HepG2 (cell line): ENCODE data around the gene DENND1C. TPM values are rescaled to one million over a fixed set of nuclear protein-coding genes. Genes with fewer than 3 reads are reported as not detected.

Experiments used
- BRCA1 ChIP-seq: sonication (generic); formaldehyde crosslinking; IDR thresholded peaks from 2 replicates; pipeline ENCODE4 v1.4.0; 2020; ENCODE audit warnings: missing genetic modification reagents
- FOXM1 ChIP-seq: sonication (generic); formaldehyde crosslinking; IDR thresholded peaks from 2 replicates; pipeline ENCODE4 v1.5.0; 2020; ENCODE audit warnings: missing genetic modification reagents
- GABPB1 ChIP-seq: IDR thresholded peaks from 2 replicates; pipeline ENCODE4 v1.6.1; 2016; ENCODE audit warnings: mild to moderate bottlenecking, missing genetic modification reagents, moderate library complexity, missing compliant biosample characterization
- KIAA2018 ChIP-seq: sonication (generic); formaldehyde crosslinking; IDR thresholded peaks from 2 replicates; pipeline ENCODE4 v1.5.0; 2020; ENCODE audit warnings: mild to moderate bottlenecking, missing genetic modification reagents, borderline replicate concordance
- MAF1 ChIP-seq: sonication (generic); formaldehyde crosslinking; IDR thresholded peaks from 2 replicates; pipeline ENCODE4 v1.5.0; 2020; ENCODE audit warnings: missing genetic modification reagents, borderline replicate concordance
- MNT ChIP-seq: fragments of 450-650 bp; IDR thresholded peaks from 2 replicates; pipeline ENCODE4 v1.6.1; 2016
- MTA1 ChIP-seq: sonication (generic); formaldehyde crosslinking; IDR thresholded peaks from 2 replicates; pipeline ENCODE4 v1.4.0; 2020; ENCODE audit warnings: missing genetic modification reagents, mild to moderate bottlenecking, borderline replicate concordance
- RXRA ChIP-seq: sonication (generic); formaldehyde crosslinking; IDR thresholded peaks from 2 replicates; pipeline ENCODE4 v1.5.1; 2020; ENCODE audit warnings: missing genetic modification reagents
- ZFP82 ChIP-seq: sonication (generic); formaldehyde crosslinking; IDR thresholded peaks from 2 replicates; pipeline ENCODE4 v1.5.1; 2020; ENCODE audit warnings: mild to moderate bottlenecking, missing genetic modification reagents, borderline replicate concordance
- ZNF234 ChIP-seq: sonication (generic); formaldehyde crosslinking; conservative IDR thresholded peaks from 2 replicates; pipeline ENCODE4 v1.5.1; 2020; ENCODE audit warnings: mild to moderate bottlenecking, missing genetic modification reagents
- ZNF274 ChIP-seq: sonication (generic); formaldehyde crosslinking; IDR thresholded peaks from 2 replicates; pipeline ENCODE4 v1.5.1; 2020; ENCODE audit warnings: mild to moderate bottlenecking, missing genetic modification reagents
- ZNF335 ChIP-seq: sonication (generic); formaldehyde crosslinking; IDR thresholded peaks from 2 replicates; pipeline ENCODE4 v1.4.0; 2020; ENCODE audit warnings: missing genetic modification reagents
- ZNF441 ChIP-seq: sonication (generic); formaldehyde crosslinking; IDR thresholded peaks from 2 replicates; pipeline ENCODE4 v1.7.0; 2021; ENCODE audit warnings: missing genetic modification reagents, borderline replicate concordance
- ZNF563 ChIP-seq: sonication (generic); formaldehyde crosslinking; IDR thresholded peaks from 2 replicates; pipeline ENCODE4 v1.8.0; 2022; ENCODE audit warnings: mild to moderate bottlenecking, moderate library complexity, missing genetic modification reagents
- ZNF770 ChIP-seq: sonication (generic); formaldehyde crosslinking; IDR thresholded peaks from 2 replicates; pipeline ENCODE4 v1.5.0; 2020; ENCODE audit warnings: mild to moderate bottlenecking, missing genetic modification reagents
- polyA plus RNA-seq, 8 experiments: library from polyadenylated mRNA; depleted of rRNA in 3 of 8; stranded (reverse) in 7 of 8; unstranded in 1 of 8; fragments of >200 nt; fragmentation: Illumina TruSeq in 4 of 8; extraction: Trizol in 4 of 8; gene quantifications; 2 replicates each; pipeline versions ENCODE4 v1.2.1 to v1.2.3, GENCODE V29; 2011 to 2016; ENCODE audit warnings: low read depth in 4 of 8, missing spikeins in 1 of 8, mixed read lengths in 1 of 8; ENCODE audit not compliant: insufficient read depth in 1 of 8
- total RNA-seq, 5 experiments: library from RNA; depleted of rRNA; stranded (reverse); fragments of >200 nt; fragmentation: Illumina TruSeq; extraction: Trizol; gene quantifications; 2 replicates each; pipeline ENCODE4 v1.2.3, GENCODE V29; 2016; ENCODE audit warnings: low read depth in 1 of 5
- TF ChIP-seq, protein P1 (sequence below): sonication (generic); formaldehyde crosslinking; conservative IDR thresholded peaks from 2 replicates; pipeline ENCODE4 v1.5.0; 2020; ENCODE audit warnings: missing genetic modification reagents

DENND1C gene
- total and polyA plus RNA-seq, 2 of the 13 experiments (the other 11 are each of a cell fraction or from before 2014, with no cell fraction given) = 0.04 to 0.73 TPM

- TF ChIP-seq MNT = peak; percentile 69
- 0 out of 2 replicates have a peak, but pooled peaks have one; percentile 38 for TF ChIP-seq RXRA (CRISPR knock-in tag)
- TF ChIP-seq, protein P1, sequence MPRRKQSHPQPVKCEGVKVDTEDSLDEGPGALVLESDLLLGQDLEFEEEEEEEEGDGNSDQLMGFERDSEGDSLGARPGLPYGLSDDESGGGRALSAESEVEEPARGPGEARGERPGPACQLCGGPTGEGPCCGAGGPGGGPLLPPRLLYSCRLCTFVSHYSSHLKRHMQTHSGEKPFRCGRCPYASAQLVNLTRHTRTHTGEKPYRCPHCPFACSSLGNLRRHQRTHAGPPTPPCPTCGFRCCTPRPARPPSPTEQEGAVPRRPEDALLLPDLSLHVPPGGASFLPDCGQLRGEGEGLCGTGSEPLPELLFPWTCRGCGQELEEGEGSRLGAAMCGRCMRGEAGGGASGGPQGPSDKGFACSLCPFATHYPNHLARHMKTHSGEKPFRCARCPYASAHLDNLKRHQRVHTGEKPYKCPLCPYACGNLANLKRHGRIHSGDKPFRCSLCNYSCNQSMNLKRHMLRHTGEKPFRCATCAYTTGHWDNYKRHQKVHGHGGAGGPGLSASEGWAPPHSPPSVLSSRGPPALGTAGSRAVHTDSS = no peak
- TF ChIP-seq ZNF335 = no peak
- no peak for TF ChIP-seq MTA1 (CRISPR knock-in tag)
- peak; percentile 46 for TF ChIP-seq GABPB1 (CRISPR knock-in tag)
- TF ChIP-seq ZFP82 (CRISPR knock-in tag) = no peak
- no peak for TF ChIP-seq KIAA2018 (CRISPR knock-in tag)
- TF ChIP-seq ZNF274 (CRISPR knock-in tag) = 0 out of 2 replicates have a peak, but pooled peaks have one; percentile 61
- no peak for TF ChIP-seq FOXM1
- no peak for TF ChIP-seq ZNF770 (CRISPR knock-in tag)
- no peak for TF ChIP-seq BRCA1 (CRISPR knock-in tag)
- TF ChIP-seq ZNF441 (CRISPR knock-in tag) = no peak
- TF ChIP-seq MAF1 (CRISPR knock-in tag) = no peak
- no peak for TF ChIP-seq ZNF234 (CRISPR knock-in tag)
- peak; percentile 82; the same call in 1 of the 2 replicates for TF ChIP-seq ZNF563 (CRISPR knock-in tag)
These were observed 56.5 kb downstream of the DENND1C start (continued) for GRCh38 chr19:6424939-6425731.
